Measurements from ENCODE around the gene DLG2.

DLG2 gene

GRCh38 chr11:84188521-84188920 lies 1438.6 kb downstream of the DLG2 start:
- no peaks in the 10 kb centered on the region for H3K36me3 Mint-ChIP-seq (ENCODE audit: low read depth)
- no peaks in the 10 kb centered on the region for H3K4me1 Mint-ChIP-seq
- no peak overlapping the region for H3K27ac Mint-ChIP-seq
- TF ChIP-seq CTCF (IDR thresholded peaks at IDR 0.05), result no peak
- H3K27me3 Mint-ChIP-seq (ENCODE audit: low read depth, poor library complexity), result peaks cover 4% of the 10 kb centered on the region
- H3K4me3 Mint-ChIP-seq, result no peak overlapping the region
- peaks cover 5% of the 10 kb centered on the region for H3K9me3 Mint-ChIP-seq
- no peak for DNase-seq

GRCh38 chr11:84173078-84173477 lies 1454.1 kb downstream of the DLG2 start:
- no peak for DNase-seq
- no peaks in the 10 kb centered on the region for H3K9me3 Mint-ChIP-seq
- no peaks in the 10 kb centered on the region for H3K4me1 Mint-ChIP-seq
- H3K27me3 Mint-ChIP-seq (ENCODE audit: low read depth, poor library complexity), result no peaks in the 10 kb centered on the region
- H3K36me3 Mint-ChIP-seq (ENCODE audit: low read depth), result no peaks in the 10 kb centered on the region
- TF ChIP-seq CTCF (IDR thresholded peaks at IDR 0.05), result no peak
- no peak overlapping the region for H3K27ac Mint-ChIP-seq
- no peak overlapping the region for H3K4me3 Mint-ChIP-seq

- H3K27me3 Mint-ChIP-seq (ENCODE audit: low read depth, poor library complexity), result peaks cover under 1% of the 10 kb centered on the region
- H3K36me3 Mint-ChIP-seq (ENCODE audit: low read depth), result no peaks in the 10 kb centered on the region
- no peak for DNase-seq
- no peak overlapping the region for H3K27ac Mint-ChIP-seq
- H3K4me1 Mint-ChIP-seq, result no peaks in the 10 kb centered on the region
- H3K9me3 Mint-ChIP-seq, result no peaks in the 10 kb centered on the region
- no peak overlapping the region for H3K4me3 Mint-ChIP-seq
- TF ChIP-seq CTCF (IDR thresholded peaks at IDR 0.05), result no peak
These were observed 1462.0 kb downstream of the DLG2 start for GRCh38 chr11:84165139-84165538.

GRCh38 chr11:84164728-84165127 lies 1462.4 kb downstream of the DLG2 start:
- no peaks in the 10 kb centered on the region for H3K4me1 Mint-ChIP-seq
- peaks cover 4% of the 10 kb centered on the region for H3K27me3 Mint-ChIP-seq (ENCODE audit: low read depth, poor library complexity)
- no peak overlapping the region for H3K27ac Mint-ChIP-seq
- H3K4me3 Mint-ChIP-seq, result no peak overlapping the region
- no peak for TF ChIP-seq CTCF (IDR thresholded peaks at IDR 0.05)
- H3K36me3 Mint-ChIP-seq (ENCODE audit: low read depth), result no peaks in the 10 kb centered on the region
- DNase-seq, result no peak
- no peaks in the 10 kb centered on the region for H3K9me3 Mint-ChIP-seq

- H3K36me3 Mint-ChIP-seq (ENCODE audit: low read depth), result no peaks in the 10 kb centered on the region
- H3K4me1 Mint-ChIP-seq, result no peaks in the 10 kb centered on the region
- no peak for TF ChIP-seq CTCF (IDR thresholded peaks at IDR 0.05)
- H3K9me3 Mint-ChIP-seq, result no peaks in the 10 kb centered on the region
- peaks cover 4% of the 10 kb centered on the region for H3K27me3 Mint-ChIP-seq (ENCODE audit: low read depth, poor library complexity)
- no peak overlapping the region for H3K27ac Mint-ChIP-seq
- H3K4me3 Mint-ChIP-seq, result no peak overlapping the region
- DNase-seq, result no peak
These were observed 1464.0 kb downstream of the DLG2 start for GRCh38 chr11:84163116-84163515.

GRCh38 chr11:84157639-84158038 lies 1469.5 kb downstream of the DLG2 start:
- H3K27me3 Mint-ChIP-seq (ENCODE audit: low read depth, poor library complexity), result peaks cover 8% of the 10 kb centered on the region
- no peak for TF ChIP-seq CTCF (IDR thresholded peaks at IDR 0.05)
- DNase-seq, result no peak
- H3K9me3 Mint-ChIP-seq, result no peaks in the 10 kb centered on the region
- H3K4me3 Mint-ChIP-seq, result no peak overlapping the region
- no peaks in the 10 kb centered on the region for H3K36me3 Mint-ChIP-seq (ENCODE audit: low read depth)
- H3K27ac Mint-ChIP-seq, result no peak overlapping the region
- no peaks in the 10 kb centered on the region for H3K4me1 Mint-ChIP-seq

All from nephron progenitor cell (in vitro differentiated cells).